SK-N-SH (cell line): ENCODE measurements around the gene RAPGEF1. TPM values are rescaled to one million over a fixed set of nuclear protein-coding genes. Genes with fewer than 3 reads are reported as not detected.

ENCODE experiments used
- CTCF ChIA-PET: fragments of 300-600, 350-600 bp; formaldehyde crosslinking; extraction: SDS; loops from one replicate; lab custom pipeline; 2021; lab: Yijun Ruan, JAX
- POLR2A ChIA-PET: fragments of 350-600 bp; sonication (Branson Sonifier 250); formaldehyde crosslinking; extraction: SDS; loops from one replicate; lab custom pipeline; 2020; ENCODE audit warnings: antibody characterized with exemption, inconsistent platforms; lab: Yijun Ruan, JAX
- DNase-seq: peaks from one replicate; pipeline ENCODE4 v3.0.0; 2012
- H2AFZ ChIP-seq: fragments of 200-600 bp; sonication (generic); 2 replicates; pipeline ENCODE4 v1.8.1; 2016; ENCODE audit warnings: antibody characterized with exemption, mild to moderate bottlenecking, low read depth
- H3F3A ChIP-seq: fragments of 200-600 bp; sonication (generic); replicated peaks from 2 replicates; pipeline ENCODE3; 2016; ENCODE audit warnings: antibody characterized with exemption, mild to moderate bottlenecking; ENCODE audit not compliant: insufficient read depth
- H3K27ac ChIP-seq, 2 experiments: fragments of 200-500 bp in 1 of 2; fragments of 200-600 bp in 1 of 2; sonication (Bioruptor generic) in 1 of 2; sonication (generic), shearing (Covaris generic) in 1 of 2; 2 replicates each; pipeline versions ENCODE4 v1.5.1 to v1.6.1; 2014 to 2016; ENCODE audit warnings: low read depth in 2 of 2, inconsistent platforms in 1 of 2, low read length in 1 of 2, mild to moderate bottlenecking in 1 of 2, mixed read lengths in 1 of 2
- H3K27me3 ChIP-seq: fragments of 200-600 bp; sonication (generic), shearing (Covaris generic); 2 replicates; pipeline ENCODE4 v1.6.1; 2016; ENCODE audit warnings: mixed run types; ENCODE audit not compliant: insufficient read depth
- H3K36me3 ChIP-seq, 2 experiments: fragments of 200-500 bp in 1 of 2; fragments of 200-600 bp in 1 of 2; sonication (Bioruptor generic) in 1 of 2; sonication (generic) in 1 of 2; replicated peaks in 1 of 2; 2 replicates each; pipeline versions ENCODE3 to v1.5.1; 2014 to 2016; ENCODE audit warnings: low read length in 1 of 2, mild to moderate bottlenecking in 1 of 2; ENCODE audit not compliant: insufficient read depth in 2 of 2, control insufficient read depth in 1 of 2
- H3K4me1 ChIP-seq, 2 experiments: fragments of 200-500 bp in 1 of 2; fragments of 200-600 bp in 1 of 2; sonication (Bioruptor generic) in 1 of 2; sonication (generic), shearing (Covaris generic) in 1 of 2; 2 replicates each; pipeline versions ENCODE4 v1.5.1 to v1.6.1; 2014 to 2016; ENCODE audit warnings: low read depth in 1 of 2, low read length in 1 of 2, mixed run types in 1 of 2; ENCODE audit not compliant: insufficient read depth in 2 of 2, control insufficient read depth in 1 of 2
- H3K4me2 ChIP-seq: fragments of 200-600 bp; sonication (generic), shearing (Covaris generic); 2 replicates; pipeline ENCODE4 v1.6.1; 2017; ENCODE audit warnings: mixed run types
- H3K4me3 ChIP-seq, 2 experiments: fragments of 200-500 bp in 1 of 2; fragments of 200-600 bp in 1 of 2; sonication (Bioruptor generic) in 1 of 2; sonication (generic), shearing (Covaris generic) in 1 of 2; 2 replicates each; pipeline versions ENCODE4 v1.5.1 to v1.8.1; 2014 to 2016; ENCODE audit warnings: low read depth in 2 of 2, inconsistent platforms in 1 of 2, low read length in 1 of 2, mild to moderate bottlenecking in 1 of 2, mixed read lengths in 1 of 2, moderate library complexity in 1 of 2
- H3K79me2 ChIP-seq: fragments of 200-600 bp; sonication (generic); 2 replicates; pipeline ENCODE4 v1.8.1; 2017; ENCODE audit warnings: mild to moderate bottlenecking; ENCODE audit not compliant: insufficient read depth
- H3K9ac ChIP-seq: fragments of 200-600 bp; sonication (generic); 2 replicates; pipeline ENCODE4 v1.6.1; 2017; ENCODE audit warnings: mixed run types
- H3K9me2 ChIP-seq: fragments of 200-600 bp; sonication (generic); 2 replicates; pipeline ENCODE4 v1.6.1; 2017; ENCODE audit warnings: mixed run types
- H3K9me3 ChIP-seq: fragments of 200-600 bp; sonication (generic); 2 replicates; pipeline ENCODE4 v1.6.1; 2017; ENCODE audit warnings: mixed run types, mild to moderate bottlenecking, moderate library complexity
- H4K20me1 ChIP-seq: fragments of 200-600 bp; sonication (generic); 2 replicates; pipeline ENCODE4 v1.6.1; 2017; ENCODE audit warnings: mild to moderate bottlenecking, mixed run types; ENCODE audit not compliant: insufficient read depth
- CHD2 ChIP-seq: fragments of 150-350 bp; IDR thresholded peaks from 2 replicates; pipeline ENCODE4 v1.6.1; 2018; ENCODE audit warnings: low read length; ENCODE audit not compliant: partially characterized antibody
- ELF1 ChIP-seq: IDR thresholded peaks from 2 replicates; pipeline ENCODE4 v1.4.0; 2012
- FOXJ3 ChIP-seq: sonication (generic); formaldehyde crosslinking; IDR thresholded peaks from 2 replicates; pipeline ENCODE4 v1.5.1; 2020; ENCODE audit warnings: mild to moderate bottlenecking, missing genetic modification reagents
- FOXM1 ChIP-seq: IDR thresholded peaks from 2 replicates; pipeline ENCODE4 v1.4.0; 2012; ENCODE audit warnings: low read depth, mild to moderate bottlenecking
- IRF3 ChIP-seq: fragments of 150-350 bp; IDR thresholded peaks from 2 replicates; pipeline ENCODE4 v1.6.1; 2016; ENCODE audit warnings: mild to moderate bottlenecking, low read depth, low read length
- MEF2A ChIP-seq: IDR thresholded peaks from 2 replicates; pipeline ENCODE4 v1.4.0; 2012; ENCODE audit warnings: low read depth, borderline replicate concordance
- MXI1 ChIP-seq: IDR thresholded peaks from 2 replicates; pipeline ENCODE4 v1.6.1; 2012; ENCODE audit warnings: mild to moderate bottlenecking, low read depth, low read length, improper control_type of control experiment
- POLR2AphosphoS5 ChIP-seq: IDR thresholded peaks from 2 replicates; pipeline ENCODE4 v1.6.1; 2012; ENCODE audit warnings: low read depth, low read length
- RXRA ChIP-seq: IDR thresholded peaks from 2 replicates; pipeline ENCODE4 v1.4.0; 2012; ENCODE audit warnings: low read depth, mild to moderate bottlenecking, borderline replicate concordance
- TAF1 ChIP-seq: IDR thresholded peaks from 2 replicates; pipeline ENCODE4 v1.6.1; 2012; ENCODE audit warnings: low read depth, mild to moderate bottlenecking, low read length, moderate library complexity, borderline replicate concordance
- WGBS: methylation state at CpG from one replicate; pipeline ENCODE4 v1.1.6; 2017; ENCODE audit warnings: low lambda C conversion rate; 5-methylcytosine and 5-hydroxymethylcytosine counted together
- polyA plus RNA-seq, 3 experiments: library from polyadenylated mRNA; depleted of rRNA; stranded (reverse); fragments of >200 nt; gene quantifications; 2 replicates each; pipeline ENCODE4 v1.2.3, GENCODE V29; 2012
- TF ChIP-seq, protein P1 (sequence below): IDR thresholded peaks from 2 replicates; pipeline ENCODE4 v1.4.0; 2012; ENCODE audit warnings: low read depth, borderline replicate concordance
- TF ChIP-seq, protein P2 (sequence below): fragments of 150-350 bp; IDR thresholded peaks from 2 replicates; pipeline ENCODE4 v1.6.1; 2017; ENCODE audit warnings: antibody characterized with exemption, low read length, low read depth, borderline replicate concordance

Gene RAPGEF1
- polyA plus RNA-seq, 1 of the 3 experiments (the other 2 are of a cell fraction), result 26.2 TPM

- 94% methylated on average over 13 of the region's 13 CpGs for WGBS
- no peaks in the 10 kb centered on the region for H3K9me2 ChIP-seq
- ChIA-PET POLR2A (no interaction called here), CTCF (interaction anchor here (0.5 to 2.0 kb wide), 5 partner anchors 33 to 1191 kb away, joined by 3 to 12 read pairs (median 4); no protein-coding TSS in a partner anchor)
- peak overlapping the region in 1 of 2 experiments; percentile 89; a peak in 2 of 4 replicates for H3K27ac ChIP-seq
- no peak overlapping the region for H2AFZ ChIP-seq
- no peak overlapping the region for H3K4me3 ChIP-seq
- H3K27me3 ChIP-seq, result no peaks in the 10 kb centered on the region
- H3F3A ChIP-seq, result no peaks in the 10 kb centered on the region
- H3K4me2 ChIP-seq, result no peak overlapping the region
- no peaks in the 10 kb centered on the region for H3K79me2 ChIP-seq
- H3K4me1 ChIP-seq, result peaks cover 0 to 27% of the 10 kb centered on the region in 2 experiments; a peak in 2 of 4 replicates
- H3K9me3 ChIP-seq, result no peaks in the 10 kb centered on the region
- no peaks in the 10 kb centered on the region for H4K20me1 ChIP-seq
- peak; percentile 52 for DNase-seq
- TF ChIP-seq CHD2 (no peak), MEF2A (no peak), RXRA (no peak), FOXJ3 (no peak), MXI1 (no peak), IRF3 (no peak), POLR2AphosphoS5 (no peak), TAF1 (no peak), FOXM1 (no peak), ELF1 (no peak)
- TF ChIP-seq, protein P1, sequence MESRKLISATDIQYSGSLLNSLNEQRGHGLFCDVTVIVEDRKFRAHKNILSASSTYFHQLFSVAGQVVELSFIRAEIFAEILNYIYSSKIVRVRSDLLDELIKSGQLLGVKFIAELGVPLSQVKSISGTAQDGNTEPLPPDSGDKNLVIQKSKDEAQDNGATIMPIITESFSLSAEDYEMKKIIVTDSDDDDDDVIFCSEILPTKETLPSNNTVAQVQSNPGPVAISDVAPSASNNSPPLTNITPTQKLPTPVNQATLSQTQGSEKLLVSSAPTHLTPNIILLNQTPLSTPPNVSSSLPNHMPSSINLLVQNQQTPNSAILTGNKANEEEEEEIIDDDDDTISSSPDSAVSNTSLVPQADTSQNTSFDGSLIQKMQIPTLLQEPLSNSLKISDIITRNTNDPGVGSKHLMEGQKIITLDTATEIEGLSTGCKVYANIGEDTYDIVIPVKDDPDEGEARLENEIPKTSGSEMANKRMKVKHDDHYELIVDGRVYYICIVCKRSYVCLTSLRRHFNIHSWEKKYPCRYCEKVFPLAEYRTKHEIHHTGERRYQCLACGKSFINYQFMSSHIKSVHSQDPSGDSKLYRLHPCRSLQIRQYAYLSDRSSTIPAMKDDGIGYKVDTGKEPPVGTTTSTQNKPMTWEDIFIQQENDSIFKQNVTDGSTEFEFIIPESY, result no peak
- TF ChIP-seq, protein P2, sequence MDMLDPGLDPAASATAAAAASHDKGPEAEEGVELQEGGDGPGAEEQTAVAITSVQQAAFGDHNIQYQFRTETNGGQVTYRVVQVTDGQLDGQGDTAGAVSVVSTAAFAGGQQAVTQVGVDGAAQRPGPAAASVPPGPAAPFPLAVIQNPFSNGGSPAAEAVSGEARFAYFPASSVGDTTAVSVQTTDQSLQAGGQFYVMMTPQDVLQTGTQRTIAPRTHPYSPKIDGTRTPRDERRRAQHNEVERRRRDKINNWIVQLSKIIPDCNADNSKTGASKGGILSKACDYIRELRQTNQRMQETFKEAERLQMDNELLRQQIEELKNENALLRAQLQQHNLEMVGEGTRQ, result no peak
- peaks cover 7 to 32% of the 10 kb centered on the region in 2 experiments for H3K36me3 ChIP-seq
- no peak overlapping the region for H3K9ac ChIP-seq
Observed at GRCh38 chr9:131624636-131625507, 115.0 kb downstream of the RAPGEF1 start.
